ENCODE measurements around the gene SMG1.
"Not testable (repeated sequence)": the region's sequence is repeated elsewhere in the genome, so short reads cannot be mapped to it uniquely, and the experiment has no call there.

The SMG1 gene
- total RNA-seq = 267 to 372 (median 313) reads per million in 3 donors

DNA sequence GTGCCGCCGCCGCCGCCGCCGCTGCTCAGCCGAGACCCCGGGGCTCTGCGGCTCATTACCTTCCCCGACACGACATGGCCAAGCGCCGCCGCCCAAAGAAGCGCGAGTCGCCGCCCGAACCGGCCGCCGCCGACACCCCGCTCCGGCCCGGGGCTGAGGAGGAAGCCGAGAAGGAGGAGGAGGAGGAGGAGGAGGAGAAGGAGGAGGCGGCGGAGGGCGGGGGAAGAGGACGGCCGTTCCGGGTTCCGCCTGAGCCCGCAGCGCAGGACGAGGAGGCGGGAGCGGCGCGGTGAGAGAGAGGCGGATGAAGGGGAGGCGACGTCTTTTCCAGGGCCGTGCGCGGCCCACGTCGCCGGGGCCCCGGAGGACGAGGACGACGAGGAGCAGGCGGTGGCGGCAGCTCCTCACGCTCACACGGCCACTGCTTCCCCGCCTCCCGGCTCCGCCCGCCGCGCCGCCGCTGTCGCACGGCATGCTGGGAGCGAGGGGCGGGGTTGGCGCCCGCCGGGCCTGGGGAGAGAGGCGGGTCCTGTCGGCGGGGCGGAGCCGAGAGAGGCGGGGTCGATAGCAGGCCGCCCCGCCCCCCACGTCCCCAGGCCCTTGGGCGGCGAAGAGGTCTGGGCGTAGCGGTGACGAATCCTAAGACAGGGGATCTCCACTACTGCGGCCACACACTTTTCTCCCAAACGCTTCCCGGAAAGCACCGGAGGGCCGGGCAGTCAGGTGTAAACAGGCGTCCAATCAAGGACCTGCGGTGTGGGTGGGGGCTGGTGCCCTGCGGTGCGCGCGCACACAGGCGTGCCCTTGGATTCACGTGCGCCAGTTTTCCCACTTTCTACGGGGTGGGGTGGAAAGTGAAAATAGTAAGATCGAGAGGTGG lies at the start of gene SMG1:
Gene SMG1, minus strand, starts transcription at position 423 of the 880 bp plus-strand sequence. Its CDS starts 367 bp downstream, at position 56.
- not testable (repeated sequence) for H3K9me3 ChIP-seq (ENCODE audit: control insufficient read depth, low read length); H3K36me3 ChIP-seq (ENCODE audit: control insufficient read depth, insufficient read depth, low read length); H3K4me1 ChIP-seq (ENCODE audit: control insufficient read depth, insufficient read depth, low read length, poor library complexity, severe bottlenecking); H3K27me3 ChIP-seq (replicated peaks; ENCODE audit: control insufficient read depth, insufficient read depth, low read length, poor library complexity, severe bottlenecking)
- peak within 1 kb of the TSS; percentile 40 for H3K4me3 ChIP-seq (ENCODE audit: insufficient read depth, low read depth, low read length, poor library complexity, severe bottlenecking)
- peak within 1 kb of the TSS; percentile 84 for H3K27ac ChIP-seq (ENCODE audit: insufficient read depth, low read length, poor library complexity, severe bottlenecking)
- peak; percentile 85 to 92 (median 87) for DNase-seq

- Histone ChIP-seq H3K9me3 (ENCODE audit: control insufficient read depth, low read length) (no peaks in the 10 kb centered on the region), H3K4me1 (ENCODE audit: control insufficient read depth, insufficient read depth, low read length, poor library complexity, severe bottlenecking) (no peaks in the 10 kb centered on the region), H3K27ac (ENCODE audit: insufficient read depth, low read length, poor library complexity, severe bottlenecking) (no peak overlapping the region), H3K27me3 (replicated peaks; ENCODE audit: control insufficient read depth, insufficient read depth, low read length, poor library complexity, severe bottlenecking) (no peaks in the 10 kb centered on the region), H3K36me3 (ENCODE audit: control insufficient read depth, insufficient read depth, low read length) (no peaks in the 10 kb centered on the region), H3K4me3 (ENCODE audit: insufficient read depth, low read depth, low read length, poor library complexity, severe bottlenecking) (no peak overlapping the region)
- DNase-seq = no peak
Observed at GRCh38 chr16:18975109-18975508, 48.9 kb upstream of the SMG1 start.

DNA sequence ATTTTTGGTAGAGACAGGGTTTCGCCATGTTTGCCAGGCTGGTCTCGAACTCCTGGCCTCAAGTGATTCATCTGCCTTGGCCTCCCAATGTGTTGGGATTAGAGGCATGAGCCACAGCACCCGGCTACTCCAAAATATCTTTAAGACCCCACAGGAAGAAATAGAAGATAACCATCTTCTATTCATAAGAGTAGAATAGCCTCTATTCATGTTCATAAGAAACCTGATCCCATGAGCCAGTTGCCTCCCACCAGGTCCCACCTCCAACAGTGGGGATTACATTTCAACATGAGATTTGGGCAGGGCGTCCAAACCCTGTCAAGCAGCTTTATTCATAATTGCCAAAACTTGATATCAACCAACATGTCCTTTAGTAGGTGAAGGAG lies 43.6 kb upstream of the SMG1 start:
- Histone ChIP-seq H3K27me3 (replicated peaks; ENCODE audit: control insufficient read depth, insufficient read depth, low read length, poor library complexity, severe bottlenecking) (no peaks in the 10 kb centered on the region), H3K4me1 (ENCODE audit: control insufficient read depth, insufficient read depth, low read length, poor library complexity, severe bottlenecking) (no peaks in the 10 kb centered on the region), H3K4me3 (ENCODE audit: insufficient read depth, low read depth, low read length, poor library complexity, severe bottlenecking) (no peak overlapping the region), H3K27ac (ENCODE audit: insufficient read depth, low read length, poor library complexity, severe bottlenecking) (no peak overlapping the region), H3K36me3 (ENCODE audit: control insufficient read depth, insufficient read depth, low read length) (no peaks in the 10 kb centered on the region), H3K9me3 (ENCODE audit: control insufficient read depth, low read length) (no peaks in the 10 kb centered on the region)
- no peak for DNase-seq

DNA sequence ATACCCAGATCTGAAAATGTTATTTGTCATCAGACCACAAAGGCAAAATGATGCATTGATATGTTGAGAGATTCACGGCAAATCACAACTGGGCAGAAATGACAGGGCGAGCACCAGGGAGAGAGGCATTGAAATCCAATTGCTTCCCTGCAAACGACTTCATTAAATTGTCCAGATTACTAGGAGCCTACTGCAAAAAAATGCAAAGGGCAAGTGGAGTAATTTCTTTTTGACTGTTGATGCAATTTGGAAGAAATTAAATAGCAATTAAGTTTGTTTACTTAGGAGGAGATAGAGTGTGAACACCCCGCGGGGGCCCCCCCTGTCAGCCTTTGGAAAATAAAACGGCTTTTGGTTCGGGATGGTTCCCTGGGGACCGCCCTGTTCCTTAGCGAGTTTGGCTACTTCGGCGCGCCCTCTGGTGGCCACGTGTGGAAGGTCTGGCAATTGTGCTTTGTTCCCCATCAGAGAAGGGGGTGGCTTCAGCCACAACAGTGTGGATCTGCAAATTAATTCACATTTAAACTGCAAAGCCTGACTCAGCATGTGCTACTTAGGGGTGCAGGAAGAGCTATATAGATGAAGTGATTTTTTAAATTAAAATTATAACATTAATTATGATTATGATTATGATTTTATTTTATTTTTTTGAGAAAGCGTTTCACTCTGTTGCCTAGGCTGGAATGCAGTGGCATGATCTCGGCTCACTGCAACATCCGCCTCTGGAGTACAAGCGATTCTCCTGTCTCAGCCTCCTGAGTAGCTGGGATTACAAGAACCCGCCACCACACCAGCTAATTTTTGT lies 43.0 kb upstream of the SMG1 start:
- Histone ChIP-seq H3K9me3 (ENCODE audit: control insufficient read depth, low read length) (no peaks in the 10 kb centered on the region), H3K4me1 (ENCODE audit: control insufficient read depth, insufficient read depth, low read length, poor library complexity, severe bottlenecking) (no peaks in the 10 kb centered on the region), H3K27me3 (replicated peaks; ENCODE audit: control insufficient read depth, insufficient read depth, low read length, poor library complexity, severe bottlenecking) (no peaks in the 10 kb centered on the region), H3K36me3 (ENCODE audit: control insufficient read depth, insufficient read depth, low read length) (no peaks in the 10 kb centered on the region), H3K4me3 (ENCODE audit: insufficient read depth, low read depth, low read length, poor library complexity, severe bottlenecking) (peak overlapping the region; percentile 7), H3K27ac (ENCODE audit: insufficient read depth, low read length, poor library complexity, severe bottlenecking) (no peak overlapping the region)
- DNase-seq = peak; percentile 47 to 64 (median 51)

DNA sequence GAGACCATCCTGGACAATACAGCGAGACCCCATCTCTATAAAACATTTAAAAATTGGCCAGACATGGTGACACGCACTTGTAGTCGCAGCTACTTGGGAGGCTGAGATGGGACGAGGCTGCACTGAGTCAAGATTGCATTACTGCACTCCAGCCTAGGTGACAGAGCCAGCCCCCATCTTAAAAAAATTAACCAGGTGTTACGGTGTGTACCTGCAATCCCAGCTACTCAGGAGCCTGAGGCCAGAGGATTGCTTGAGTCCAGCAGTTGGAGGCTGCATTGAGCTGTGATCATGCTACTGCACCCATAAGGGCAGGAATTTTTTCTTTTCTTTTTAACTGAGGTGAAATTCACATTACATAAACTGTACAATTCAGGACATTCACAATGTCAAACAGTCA lies 40.6 kb upstream of the SMG1 start:
- Histone ChIP-seq H3K36me3 (ENCODE audit: control insufficient read depth, insufficient read depth, low read length) (no peaks in the 10 kb centered on the region), H3K4me1 (ENCODE audit: control insufficient read depth, insufficient read depth, low read length, poor library complexity, severe bottlenecking) (no peaks in the 10 kb centered on the region), H3K27me3 (replicated peaks; ENCODE audit: control insufficient read depth, insufficient read depth, low read length, poor library complexity, severe bottlenecking) (no peaks in the 10 kb centered on the region), H3K9me3 (ENCODE audit: control insufficient read depth, low read length) (no peaks in the 10 kb centered on the region), H3K4me3 (ENCODE audit: insufficient read depth, low read depth, low read length, poor library complexity, severe bottlenecking) (no peak overlapping the region), H3K27ac (ENCODE audit: insufficient read depth, low read length, poor library complexity, severe bottlenecking) (no peak overlapping the region)
- no peak for DNase-seq

- Histone ChIP-seq H3K27me3 (replicated peaks; ENCODE audit: control insufficient read depth, insufficient read depth, low read length, poor library complexity, severe bottlenecking) (no peaks in the 10 kb centered on the region), H3K36me3 (ENCODE audit: control insufficient read depth, insufficient read depth, low read length) (no peaks in the 10 kb centered on the region), H3K4me3 (ENCODE audit: insufficient read depth, low read depth, low read length, poor library complexity, severe bottlenecking) (no peak overlapping the region)
Observed at GRCh38 chr16:18965555-18965954, 39.3 kb upstream of the SMG1 start.

GRCh38 chr16:18959031-18959505 lies 32.9 kb upstream of the SMG1 start:
- no peak for DNase-seq
- no peaks in the 10 kb centered on the region for H3K9me3 ChIP-seq (ENCODE audit: control insufficient read depth, low read length)
- no peak overlapping the region for H3K27ac ChIP-seq (ENCODE audit: insufficient read depth, low read length, poor library complexity, severe bottlenecking)

More at GRCh38 chr16:18965555-18965954, 39.3 kb upstream of the SMG1 start:
- no peaks in the 10 kb centered on the region for H3K9me3 ChIP-seq (ENCODE audit: control insufficient read depth, low read length)
- DNase-seq = no peak
- no peak overlapping the region for H3K27ac ChIP-seq (ENCODE audit: insufficient read depth, low read length, poor library complexity, severe bottlenecking)
- no peaks in the 10 kb centered on the region for H3K4me1 ChIP-seq (ENCODE audit: control insufficient read depth, insufficient read depth, low read length, poor library complexity, severe bottlenecking)

DNA sequence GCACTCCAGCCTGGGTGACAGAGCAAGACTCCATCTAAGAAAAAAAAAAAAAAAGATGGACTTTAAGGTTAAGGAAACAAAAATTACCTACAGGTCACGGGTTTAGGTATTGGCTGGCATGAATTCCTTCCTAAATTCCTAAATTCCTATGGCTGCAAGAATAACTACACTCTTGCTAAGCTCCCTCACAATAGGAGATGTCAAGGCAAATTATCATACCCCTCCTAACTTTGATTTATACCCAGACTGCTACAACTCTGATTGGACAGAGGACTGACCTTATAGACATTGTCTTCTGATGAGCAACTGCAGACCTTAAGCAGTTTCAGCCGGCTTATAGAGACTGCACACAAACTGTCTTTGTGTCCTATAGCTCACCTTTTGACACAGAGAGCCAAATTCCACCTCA lies 32.4 kb upstream of the SMG1 start:
- no peak for DNase-seq
- no peaks in the 10 kb centered on the region for H3K4me1 ChIP-seq (ENCODE audit: control insufficient read depth, insufficient read depth, low read length, poor library complexity, severe bottlenecking)
- H3K36me3 ChIP-seq (ENCODE audit: control insufficient read depth, insufficient read depth, low read length) = no peaks in the 10 kb centered on the region
- H3K4me3 ChIP-seq (ENCODE audit: insufficient read depth, low read depth, low read length, poor library complexity, severe bottlenecking) = no peak overlapping the region
- no peaks in the 10 kb centered on the region for H3K9me3 ChIP-seq (ENCODE audit: control insufficient read depth, low read length)
- H3K27ac ChIP-seq (ENCODE audit: insufficient read depth, low read length, poor library complexity, severe bottlenecking) = no peak overlapping the region
- H3K27me3 ChIP-seq (replicated peaks; ENCODE audit: control insufficient read depth, insufficient read depth, low read length, poor library complexity, severe bottlenecking) = no peaks in the 10 kb centered on the region

More at GRCh38 chr16:18959031-18959505, 32.9 kb upstream of the SMG1 start:
- Histone ChIP-seq H3K4me1 (ENCODE audit: control insufficient read depth, insufficient read depth, low read length, poor library complexity, severe bottlenecking) (no peaks in the 10 kb centered on the region), H3K27me3 (replicated peaks; ENCODE audit: control insufficient read depth, insufficient read depth, low read length, poor library complexity, severe bottlenecking) (no peaks in the 10 kb centered on the region), H3K4me3 (ENCODE audit: insufficient read depth, low read depth, low read length, poor library complexity, severe bottlenecking) (no peak overlapping the region), H3K36me3 (ENCODE audit: control insufficient read depth, insufficient read depth, low read length) (no peaks in the 10 kb centered on the region)

- H3K27me3 ChIP-seq (replicated peaks; ENCODE audit: control insufficient read depth, insufficient read depth, low read length, poor library complexity, severe bottlenecking); H3K36me3 ChIP-seq (ENCODE audit: control insufficient read depth, insufficient read depth, low read length); H3K27ac ChIP-seq (ENCODE audit: insufficient read depth, low read length, poor library complexity, severe bottlenecking); H3K9me3 ChIP-seq (ENCODE audit: control insufficient read depth, low read length); DNase-seq; H3K4me1 ChIP-seq (ENCODE audit: control insufficient read depth, insufficient read depth, low read length, poor library complexity, severe bottlenecking): not testable (repeated sequence)
- H3K4me3 ChIP-seq (ENCODE audit: insufficient read depth, low read depth, low read length, poor library complexity, severe bottlenecking) = peak overlapping the region; percentile 29
Observed at GRCh38 chr16:18956658-18957241, 30.5 kb upstream of the SMG1 start.
